Endothelial cell of umbilical vein (primary cell): ENCODE measurements around the gene YBX3.

Experiments used
- EZH2 ChIP-seq: IDR thresholded peaks from 2 replicates; pipeline ENCODE4 v1.6.1; 2012; ENCODE audit warnings: borderline replicate concordance, low read depth, mild to moderate bottlenecking, moderate library complexity, low read length, inconsistent platforms; ENCODE audit not compliant: severe bottlenecking
- FOS ChIP-seq: IDR thresholded peaks from 2 replicates; pipeline ENCODE4 v1.6.1; 2011; ENCODE audit warnings: mild to moderate bottlenecking, low read length, moderate library complexity, borderline replicate concordance; ENCODE audit not compliant: insufficient read depth
- JUN ChIP-seq: IDR thresholded peaks from 2 replicates; pipeline ENCODE4 v1.6.1; 2011; ENCODE audit warnings: borderline replicate concordance, low read depth; ENCODE audit not compliant: insufficient read length, insufficient read depth
- POLR2A ChIP-seq: IDR thresholded peaks from 2 replicates; pipeline ENCODE4 v1.6.1; 2012; ENCODE audit warnings: low read depth, mild to moderate bottlenecking, control low read depth, low read length
- TF ChIP-seq, protein P1 (sequence below), 2 donors: IDR thresholded peaks; 1 replicate in 1 of 2; 2 replicates in 1 of 2; pipeline ENCODE4 v1.5.1; 2011; ENCODE audit warnings: low read length in 2 of 2, mild to moderate bottlenecking in 2 of 2, moderate library complexity in 2 of 2, control low read depth in 1 of 2, inconsistent platforms in 1 of 2, low read depth in 1 of 2; ENCODE audit not compliant: insufficient read depth in 1 of 2; ENCODE audit errors: extremely low read depth in 1 of 2
- TF ChIP-seq, protein P2 (sequence below): IDR thresholded peaks from 2 replicates; pipeline ENCODE4 v1.6.1; 2011; ENCODE audit not compliant: insufficient read depth, insufficient read length

DNA sequence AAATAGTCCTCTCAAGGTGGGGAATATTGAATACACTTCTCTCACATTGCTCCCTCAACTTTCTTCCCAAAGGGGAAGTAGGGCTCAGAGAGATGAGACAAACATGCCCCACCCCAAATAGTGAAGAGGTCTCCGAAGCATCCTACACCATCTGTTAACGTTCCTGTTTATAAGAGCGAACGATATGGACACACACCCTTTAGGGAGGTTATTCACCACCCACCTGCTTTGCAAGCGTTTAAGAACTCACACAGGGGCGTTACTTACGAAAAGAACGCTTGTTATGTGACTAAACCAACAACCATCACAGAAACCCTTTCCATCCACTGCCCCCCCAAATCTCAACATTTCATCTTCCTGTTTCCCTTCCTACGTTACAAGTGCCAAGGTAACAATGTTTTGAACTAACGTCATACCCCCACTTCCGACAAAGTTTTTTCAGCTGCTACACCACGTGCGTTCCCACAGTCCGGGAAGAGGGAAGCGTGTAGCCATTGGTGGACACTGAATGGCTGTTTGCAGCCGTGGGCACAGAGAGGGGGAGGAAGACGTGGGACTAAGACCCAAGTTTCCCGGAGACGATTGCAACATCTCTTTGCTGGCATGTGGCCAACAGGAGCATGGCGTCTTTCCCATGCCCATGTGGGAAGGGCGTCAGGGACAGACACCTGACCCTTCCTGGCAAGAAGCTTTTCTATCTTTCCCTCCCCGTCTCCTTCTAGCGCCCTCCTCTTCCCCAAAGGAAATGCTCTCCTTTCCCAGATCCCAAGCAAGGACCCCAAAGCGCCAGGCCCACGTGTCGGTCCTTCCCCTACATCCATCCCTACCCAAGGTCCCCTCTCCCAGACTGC is 1.2 kb downstream of the YBX3 start:
- TF ChIP-seq, protein P1, sequence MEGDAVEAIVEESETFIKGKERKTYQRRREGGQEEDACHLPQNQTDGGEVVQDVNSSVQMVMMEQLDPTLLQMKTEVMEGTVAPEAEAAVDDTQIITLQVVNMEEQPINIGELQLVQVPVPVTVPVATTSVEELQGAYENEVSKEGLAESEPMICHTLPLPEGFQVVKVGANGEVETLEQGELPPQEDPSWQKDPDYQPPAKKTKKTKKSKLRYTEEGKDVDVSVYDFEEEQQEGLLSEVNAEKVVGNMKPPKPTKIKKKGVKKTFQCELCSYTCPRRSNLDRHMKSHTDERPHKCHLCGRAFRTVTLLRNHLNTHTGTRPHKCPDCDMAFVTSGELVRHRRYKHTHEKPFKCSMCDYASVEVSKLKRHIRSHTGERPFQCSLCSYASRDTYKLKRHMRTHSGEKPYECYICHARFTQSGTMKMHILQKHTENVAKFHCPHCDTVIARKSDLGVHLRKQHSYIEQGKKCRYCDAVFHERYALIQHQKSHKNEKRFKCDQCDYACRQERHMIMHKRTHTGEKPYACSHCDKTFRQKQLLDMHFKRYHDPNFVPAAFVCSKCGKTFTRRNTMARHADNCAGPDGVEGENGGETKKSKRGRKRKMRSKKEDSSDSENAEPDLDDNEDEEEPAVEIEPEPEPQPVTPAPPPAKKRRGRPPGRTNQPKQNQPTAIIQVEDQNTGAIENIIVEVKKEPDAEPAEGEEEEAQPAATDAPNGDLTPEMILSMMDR (IDR thresholded peaks at IDR 0.05; ENCODE audit: extremely low read depth in 1 of 2, insufficient read depth in 1 of 2, low read depth in 1 of 2, low read length in 2 of 2), result no peak
- TF ChIP-seq, protein P2, sequence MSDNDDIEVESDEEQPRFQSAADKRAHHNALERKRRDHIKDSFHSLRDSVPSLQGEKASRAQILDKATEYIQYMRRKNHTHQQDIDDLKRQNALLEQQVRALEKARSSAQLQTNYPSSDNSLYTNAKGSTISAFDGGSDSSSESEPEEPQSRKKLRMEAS, result peak; percentile 99
- peak; percentile 39 for TF ChIP-seq POLR2A
- TF ChIP-seq JUN, result peak; percentile 68
- no peak for TF ChIP-seq FOS
- no peak for TF ChIP-seq EZH2
